Cardiac fibroblast (primary cell): ENCODE data around the gene IMMP2L.

Source experiments
- DNase-seq, 2 donors: peaks; one replicate each; pipeline versions ENCODE4 v3.0.0 to v3.0.0-alpha.2; 2010; ENCODE audit warnings: low read depth in 2 of 2
- H3K4me3 ChIP-seq, 2 donors: replicated peaks in 1 of 2; 1 replicate in 1 of 2; 2 replicates in 1 of 2; pipeline ENCODE4 v1.5.1; 2011; ENCODE audit warnings: low read depth in 2 of 2, low read length in 2 of 2, mild to moderate bottlenecking in 2 of 2, moderate library complexity in 1 of 2
- CTCF ChIP-seq: IDR thresholded peaks from one replicate; pipeline ENCODE4 v1.5.1; 2011; ENCODE audit warnings: low read depth, mild to moderate bottlenecking, low read length, inconsistent platforms

Gene IMMP2L

GRCh38 chr7:111558991-111559390 is 3.3 kb downstream of the IMMP2L start:
- no peak for TF ChIP-seq CTCF
- DNase-seq, result no peak
- no peak overlapping the region for H3K4me3 ChIP-seq

DNA sequence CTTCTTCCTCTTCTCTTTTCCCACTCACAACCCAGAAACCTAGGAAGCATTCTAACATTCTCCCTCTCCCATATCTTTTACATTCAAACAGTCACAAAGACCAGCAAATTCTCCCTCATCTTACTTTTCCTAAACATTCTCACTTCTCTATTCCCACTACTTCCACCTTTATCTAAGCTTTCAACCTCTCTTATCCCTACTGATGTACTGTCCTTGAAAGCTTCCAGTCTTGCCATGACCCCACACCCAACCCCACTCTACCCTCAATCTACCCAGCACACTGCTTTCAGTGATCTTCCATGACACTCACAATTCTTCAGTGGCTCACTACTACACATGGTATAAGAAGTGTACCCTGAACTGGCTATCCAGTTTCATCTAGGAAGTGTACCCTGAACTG is 5.3 kb downstream of the IMMP2L start:
- no peak for TF ChIP-seq CTCF
- no peak for DNase-seq
- no peak overlapping the region for H3K4me3 ChIP-seq

DNA sequence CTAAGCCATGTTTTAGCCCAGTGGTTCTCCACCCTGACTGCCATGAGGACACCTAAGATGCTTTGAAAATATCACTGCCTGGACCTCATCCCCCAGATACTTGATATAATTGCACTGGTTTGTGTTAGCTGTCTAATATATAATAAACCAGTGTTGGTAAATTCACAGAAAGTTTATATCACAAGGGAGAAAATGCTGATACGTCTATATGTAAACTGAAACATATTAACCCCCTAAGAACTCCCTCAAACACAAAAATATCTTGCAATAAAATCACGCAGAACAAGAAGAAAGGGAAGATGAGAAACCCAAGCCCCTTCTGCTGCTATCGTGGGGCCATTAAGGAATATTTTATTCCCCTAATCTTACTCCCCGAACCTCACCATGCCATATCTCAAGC is 8.2 kb downstream of the IMMP2L start:
- no peak for TF ChIP-seq CTCF
- DNase-seq, result no peak
- H3K4me3 ChIP-seq, result no peak overlapping the region

GRCh38 chr7:111541067-111541466 is 21.2 kb downstream of the IMMP2L start:
- no peak for TF ChIP-seq CTCF
- no peak overlapping the region for H3K4me3 ChIP-seq
- DNase-seq, result no peak

- TF ChIP-seq CTCF, result no peak
- DNase-seq, result no peak
- H3K4me3 ChIP-seq, result no peak overlapping the region
These were observed 22.0 kb downstream of the IMMP2L start for GRCh38 chr7:111540199-111540815.

DNA sequence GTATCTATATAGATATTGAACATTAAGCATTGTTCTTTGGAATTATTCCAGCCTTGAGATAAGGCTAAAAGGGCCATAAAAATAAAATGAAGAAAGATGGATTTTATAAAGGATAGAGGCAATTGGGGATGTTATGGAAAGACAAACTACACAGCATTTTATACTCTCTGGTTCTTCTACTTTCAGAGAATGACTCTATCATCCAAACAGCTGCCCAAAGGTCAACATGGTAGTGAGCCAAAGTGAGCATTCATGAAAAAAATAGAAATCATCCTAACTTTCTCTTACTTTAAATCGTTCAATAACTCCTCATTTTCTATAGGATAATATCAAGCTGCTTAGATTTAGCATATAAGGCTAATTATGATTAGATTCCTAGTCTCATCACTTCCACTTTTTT is 25.2 kb downstream of the IMMP2L start:
- no peak overlapping the region for H3K4me3 ChIP-seq
- TF ChIP-seq CTCF, result no peak
- no peak for DNase-seq

DNA sequence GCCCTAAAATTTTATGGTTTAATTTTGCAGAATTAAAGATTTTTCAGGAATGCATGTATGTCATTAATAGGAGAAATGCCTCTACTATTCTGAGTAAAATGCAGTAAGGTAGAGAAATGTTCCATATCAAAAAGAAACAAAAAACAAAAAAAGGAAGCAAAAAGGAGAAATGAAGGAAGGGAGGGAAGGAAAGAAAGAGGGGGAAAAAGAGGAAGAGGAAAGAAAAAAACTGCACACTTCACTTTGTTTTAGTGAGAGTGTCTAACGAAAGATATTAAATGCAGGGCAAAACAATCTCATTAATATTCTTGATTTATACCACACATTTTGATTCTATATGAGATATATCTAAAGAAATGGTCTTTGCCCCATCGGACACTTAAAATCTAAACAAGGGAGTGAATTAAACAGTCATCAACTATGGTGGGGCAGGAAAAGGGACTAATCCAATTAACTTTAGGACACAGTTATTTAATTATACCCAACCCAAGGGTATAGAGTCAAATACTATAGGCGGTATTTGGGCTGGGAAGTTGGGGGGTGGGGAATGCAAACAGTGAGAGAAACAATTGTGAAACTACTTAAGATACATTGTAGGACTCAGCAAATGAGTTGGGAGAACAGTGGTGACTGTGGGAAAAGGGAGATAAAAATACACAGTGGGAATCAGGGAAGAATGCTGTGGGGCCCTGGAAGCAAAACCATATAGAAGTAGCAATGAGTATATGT is 27.0 kb downstream of the IMMP2L start:
- no peak overlapping the region for H3K4me3 ChIP-seq
- DNase-seq, result no peak
- no peak for TF ChIP-seq CTCF
